GM18873 (cell line): ENCODE data around the gene HOXD9.

Source experiments
- ATAC-seq: cut with Tn5 transposase; IDR thresholded peaks from one replicate; pipeline ENCODE4 v1.9.1; 2021; ENCODE audit warnings: mild to moderate bottlenecking, moderate library complexity, moderate number of reproducible peaks; ENCODE audit not compliant: unreplicated experiment, low FRiP score

Gene HOXD9

GRCh38 chr2:176085120-176085788 lies 37.3 kb upstream of the HOXD9 start:
- ATAC-seq: no peak

- no peak for ATAC-seq
Measured at GRCh38 chr2:176085861-176086771, 36.4 kb upstream of the HOXD9 start.

GRCh38 chr2:176087330-176088047 lies 35.0 kb upstream of the HOXD9 start:
- no peak for ATAC-seq

GRCh38 chr2:176088048-176088936 lies 34.2 kb upstream of the HOXD9 start:
- no peak for ATAC-seq

- ATAC-seq: no peak
Measured at GRCh38 chr2:176088937-176089842, 33.3 kb upstream of the HOXD9 start.

- ATAC-seq: no peak
Measured at GRCh38 chr2:176089843-176090395, 32.6 kb upstream of the HOXD9 start.

- no peak for ATAC-seq
Measured at GRCh38 chr2:176090862-176091261, 31.7 kb upstream of the HOXD9 start.

GRCh38 chr2:176091329-176092258 lies 30.9 kb upstream of the HOXD9 start:
- no peak for ATAC-seq

GRCh38 chr2:176092270-176093144 lies 30.0 kb upstream of the HOXD9 start, which contains the start of gene HOXD13:
HOXD13 (plus strand) TSS chr2:176092721; CDS start chr2:176092891, 170 bp downstream.
- ATAC-seq: no peak

GRCh38 chr2:176093145-176093897 lies 29.2 kb upstream of the HOXD9 start:
- no peak for ATAC-seq

GRCh38 chr2:176093898-176094249 lies 28.6 kb upstream of the HOXD9 start:
- no peak for ATAC-seq

GRCh38 chr2:176094349-176094748 lies 28.2 kb upstream of the HOXD9 start:
- no peak for ATAC-seq

GRCh38 chr2:176095421-176095820 lies 27.1 kb upstream of the HOXD9 start:
- ATAC-seq: no peak

GRCh38 chr2:176096243-176096985 lies 26.1 kb upstream of the HOXD9 start:
- ATAC-seq: no peak
